ENCODE results near the gene SLC45A3. TPM values are rescaled to one million over a fixed set of nuclear protein-coding genes. Genes with fewer than 3 reads are reported as not detected.

The SLC45A3 gene
- total RNA-seq, 4 donors from 2014 or later: 0.84 to 1.3 (median 1.1) TPM

DNA sequence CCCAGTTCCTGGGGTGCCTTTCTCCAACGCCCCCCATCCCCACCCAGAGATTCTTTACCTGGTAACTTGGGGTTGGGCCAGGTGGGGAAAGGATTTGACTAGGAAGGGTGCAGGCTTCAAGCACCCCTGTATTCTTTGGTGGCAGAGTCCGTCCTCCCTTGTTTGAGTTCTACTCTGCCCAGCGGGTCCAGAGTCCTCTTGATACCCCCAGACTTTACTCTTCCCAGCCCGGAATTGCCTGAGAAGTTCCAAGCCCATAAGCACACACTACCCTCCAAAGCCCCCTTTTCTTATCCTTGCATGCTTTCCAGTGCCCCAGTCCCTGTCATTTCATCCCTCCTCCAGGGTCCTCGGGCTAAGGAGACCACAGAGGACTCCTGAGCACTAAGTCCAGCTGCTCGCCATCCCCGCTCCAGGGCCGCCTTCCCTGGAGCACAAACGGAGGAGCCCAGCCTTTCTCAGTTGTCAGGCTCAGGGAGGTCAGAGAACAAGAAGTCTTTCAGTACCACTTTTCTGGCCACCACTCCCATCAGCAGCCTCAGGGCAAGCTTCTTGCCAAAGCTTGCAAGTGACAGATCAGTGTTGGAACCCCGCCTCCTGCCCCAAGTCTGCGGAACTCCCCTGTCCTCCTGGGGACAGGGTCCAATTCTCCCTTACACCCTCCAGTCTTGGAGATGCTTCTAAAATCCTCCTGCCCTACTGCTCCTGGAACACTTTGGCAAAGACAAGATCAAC is 12.2 kb downstream of the SLC45A3 start:
- Histone ChIP-seq H3K27ac (no peak overlapping the region), H3K4me3 (no peak overlapping the region), H3K27me3 (peaks cover 45% of the 10 kb centered on the region), H3K9me3 (no peaks in the 10 kb centered on the region), H3K4me1 (peaks cover 0 to 5% (median 4%) of the 10 kb centered on the region in 3 donors), H3K36me3 (no peaks in the 10 kb centered on the region)
- TF ChIP-seq POLR2AphosphoS5 (IDR thresholded peaks at IDR 0.05) (no peak), POLR2A (IDR thresholded peaks at IDR 0.05) (no peak), EP300 (IDR thresholded peaks at IDR 0.05) (no peak)
- TF ChIP-seq, protein P1, sequence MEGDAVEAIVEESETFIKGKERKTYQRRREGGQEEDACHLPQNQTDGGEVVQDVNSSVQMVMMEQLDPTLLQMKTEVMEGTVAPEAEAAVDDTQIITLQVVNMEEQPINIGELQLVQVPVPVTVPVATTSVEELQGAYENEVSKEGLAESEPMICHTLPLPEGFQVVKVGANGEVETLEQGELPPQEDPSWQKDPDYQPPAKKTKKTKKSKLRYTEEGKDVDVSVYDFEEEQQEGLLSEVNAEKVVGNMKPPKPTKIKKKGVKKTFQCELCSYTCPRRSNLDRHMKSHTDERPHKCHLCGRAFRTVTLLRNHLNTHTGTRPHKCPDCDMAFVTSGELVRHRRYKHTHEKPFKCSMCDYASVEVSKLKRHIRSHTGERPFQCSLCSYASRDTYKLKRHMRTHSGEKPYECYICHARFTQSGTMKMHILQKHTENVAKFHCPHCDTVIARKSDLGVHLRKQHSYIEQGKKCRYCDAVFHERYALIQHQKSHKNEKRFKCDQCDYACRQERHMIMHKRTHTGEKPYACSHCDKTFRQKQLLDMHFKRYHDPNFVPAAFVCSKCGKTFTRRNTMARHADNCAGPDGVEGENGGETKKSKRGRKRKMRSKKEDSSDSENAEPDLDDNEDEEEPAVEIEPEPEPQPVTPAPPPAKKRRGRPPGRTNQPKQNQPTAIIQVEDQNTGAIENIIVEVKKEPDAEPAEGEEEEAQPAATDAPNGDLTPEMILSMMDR (IDR thresholded peaks at IDR 0.05): no peak
- WGBS, 2 donors (ENCODE audit: low coverage in 1 of 2): 68 to 75% methylated on average over 4 to 8 of the region's 11 CpGs
- ATAC-seq: no peak

GRCh38 chr1:205666372-205667166 is 13.7 kb downstream of the SLC45A3 start:
- Histone ChIP-seq H3K4me1 (peaks cover 0 to 5% (median 4%) of the 10 kb centered on the region in 3 donors), H3K4me3 (no peak overlapping the region), H3K9me3 (no peaks in the 10 kb centered on the region), H3K36me3 (no peaks in the 10 kb centered on the region), H3K27ac (no peak overlapping the region), H3K27me3 (peaks cover 38% of the 10 kb centered on the region)
- 88 to 100% methylated on average over 2 to 3 of the region's 6 CpGs for WGBS, 2 donors (ENCODE audit: low coverage in 1 of 2)
- no peak for ATAC-seq
- TF ChIP-seq, protein P1 (IDR thresholded peaks at IDR 0.05): no peak
- TF ChIP-seq EP300 (IDR thresholded peaks at IDR 0.05) (no peak), POLR2AphosphoS5 (IDR thresholded peaks at IDR 0.05) (no peak), POLR2A (IDR thresholded peaks at IDR 0.05) (no peak)

DNA sequence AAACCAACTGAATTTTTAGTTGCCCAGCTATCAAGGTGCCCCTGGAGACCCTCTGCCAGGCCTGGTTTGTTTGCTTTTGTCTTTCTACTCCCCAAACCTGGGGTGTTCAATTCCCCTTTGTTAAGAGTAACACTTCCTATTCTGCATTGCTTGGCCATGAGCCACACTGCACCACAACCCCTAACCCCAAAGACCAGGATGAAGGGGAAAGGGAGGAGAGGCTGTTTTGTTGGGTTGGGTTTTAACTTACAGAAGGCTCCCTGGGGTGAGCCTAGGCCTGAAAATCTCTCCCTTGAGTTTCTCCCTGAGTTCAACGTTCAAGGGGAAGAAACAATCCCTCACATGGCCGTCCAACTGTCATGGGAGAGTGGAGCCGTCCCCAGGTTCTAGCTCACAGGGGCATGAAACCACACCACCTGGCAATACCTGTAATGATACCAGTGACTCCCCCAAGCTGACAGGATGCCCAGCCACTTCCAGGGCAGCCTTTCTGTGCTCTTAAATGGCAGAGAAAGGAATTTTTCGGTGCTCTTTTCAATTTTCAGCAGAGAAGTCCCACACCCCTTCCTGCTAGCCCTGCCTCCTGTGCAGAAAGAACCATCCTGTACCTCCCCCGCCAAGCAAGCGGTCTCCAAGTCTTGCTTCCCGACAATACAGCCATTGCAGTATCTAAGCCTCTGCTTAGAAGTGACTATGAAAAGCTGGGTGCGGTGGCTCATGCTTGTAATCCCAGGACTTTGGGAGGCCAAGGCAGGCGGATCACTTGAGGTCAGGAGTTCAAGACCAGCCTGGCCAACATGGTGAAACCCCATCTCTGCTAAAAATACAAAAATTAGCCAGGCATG is 14.9 kb downstream of the SLC45A3 start:
- Histone ChIP-seq H3K27ac (no peak overlapping the region), H3K4me3 (no peak overlapping the region), H3K9me3 (no peaks in the 10 kb centered on the region), H3K27me3 (peaks cover 29% of the 10 kb centered on the region), H3K36me3 (no peaks in the 10 kb centered on the region), H3K4me1 (peaks cover 0 to 5% (median 4%) of the 10 kb centered on the region in 3 donors)
- no peak for TF ChIP-seq EP300 (IDR thresholded peaks at IDR 0.05)
- no peak for TF ChIP-seq POLR2AphosphoS5 (IDR thresholded peaks at IDR 0.05)
- TF ChIP-seq POLR2A (IDR thresholded peaks at IDR 0.05): no peak
- TF ChIP-seq, protein P1 (IDR thresholded peaks at IDR 0.05): no peak
- no peak for ATAC-seq
- 54 to 62% methylated on average over 2 to 3 of the region's 9 CpGs for WGBS, 2 donors (ENCODE audit: low coverage in 1 of 2)

DNA sequence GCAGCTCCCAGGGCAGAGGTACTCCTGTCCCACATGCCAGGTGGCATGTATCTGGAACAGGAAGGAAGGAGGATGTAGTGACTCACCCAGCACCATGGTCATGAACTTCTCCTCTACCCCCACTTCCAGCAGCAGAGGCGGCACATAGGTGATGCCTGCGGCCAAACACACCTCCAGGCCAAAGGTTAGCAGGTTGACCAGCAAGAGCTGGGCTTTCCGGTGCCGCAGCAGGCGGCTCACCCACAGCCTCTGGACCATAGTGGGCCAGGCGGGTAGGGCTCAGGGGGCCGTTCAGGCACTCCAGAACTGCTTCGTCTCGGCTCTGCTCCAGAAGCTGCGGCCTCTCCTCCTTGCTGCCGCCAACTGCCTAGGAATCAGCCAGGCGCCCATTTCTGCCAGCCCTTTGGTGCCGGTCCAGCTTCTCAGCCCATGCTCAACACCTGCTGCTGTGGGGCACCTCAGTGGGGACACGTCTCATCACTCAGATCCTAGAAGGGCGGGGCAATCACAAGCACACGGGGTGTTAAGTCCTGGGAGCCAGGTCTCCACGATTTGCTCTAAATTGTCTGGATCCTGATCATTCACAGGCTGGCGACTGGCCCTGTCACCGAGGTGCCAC is 15.8 kb downstream of the SLC45A3 start:
- no peaks in the 10 kb centered on the region for H3K9me3 ChIP-seq
- no peak overlapping the region for H3K4me3 ChIP-seq
- TF ChIP-seq, protein P1 (IDR thresholded peaks at IDR 0.05): no peak
- TF ChIP-seq POLR2AphosphoS5 (IDR thresholded peaks at IDR 0.05) (no peak), POLR2A (IDR thresholded peaks at IDR 0.05) (no peak), EP300 (IDR thresholded peaks at IDR 0.05) (no peak)
- H3K27me3 ChIP-seq: peaks cover 24% of the 10 kb centered on the region
- H3K36me3 ChIP-seq: no peaks in the 10 kb centered on the region
- WGBS, 2 donors (ENCODE audit: low coverage in 1 of 2): 54% methylated on average over 3 of the region's 19 CpGs; no CpG with 5 or more reads in 1 of the 2 donors
- peaks cover 0 to 3% (median 0%) of the 10 kb centered on the region in 3 donors for H3K4me1 ChIP-seq
- ATAC-seq: no peak
- H3K27ac ChIP-seq: no peak overlapping the region
